ENCODE data around the gene DMRT3.

- TF ChIP-seq CTCF (IDR thresholded peaks at IDR 0.05 in 2 of 3, conservative IDR thresholded peaks at IDR 0.05 in 1 of 3; ENCODE audit: control insufficient read depth in 2 of 3, extremely low read depth in 1 of 3, insufficient read depth in 1 of 3, low read depth in 3 of 3, low read length in 3 of 3) (no peak), ZNF24 (IDR thresholded peaks at IDR 0.05) (no peak), TCF7 (IDR thresholded peaks at IDR 0.05; ENCODE audit: borderline replicate concordance) (no peak), RCOR1 (conservative IDR thresholded peaks at IDR 0.05; ENCODE audit: low read depth, low read length) (no peak), EZH2 (IDR thresholded peaks at IDR 0.05; ENCODE audit: borderline replicate concordance, control insufficient read depth, low read depth, low read length) (no peak), RFX5 (IDR thresholded peaks at IDR 0.05; ENCODE audit: low read depth, low read length) (no peak), CEBPB (IDR thresholded peaks at IDR 0.05; ENCODE audit: borderline replicate concordance in 1 of 2, low read depth in 2 of 2, low read length in 2 of 2) (no peak), EP300 (IDR thresholded peaks at IDR 0.05; ENCODE audit: borderline replicate concordance in 1 of 2, control insufficient read depth in 1 of 2, low read depth in 2 of 2, low read length in 2 of 2) (no peak), SIX5 (IDR thresholded peaks at IDR 0.05; ENCODE audit: low read depth, low read length, severe bottlenecking) (no peak)
- TF ChIP-seq, protein P1, sequence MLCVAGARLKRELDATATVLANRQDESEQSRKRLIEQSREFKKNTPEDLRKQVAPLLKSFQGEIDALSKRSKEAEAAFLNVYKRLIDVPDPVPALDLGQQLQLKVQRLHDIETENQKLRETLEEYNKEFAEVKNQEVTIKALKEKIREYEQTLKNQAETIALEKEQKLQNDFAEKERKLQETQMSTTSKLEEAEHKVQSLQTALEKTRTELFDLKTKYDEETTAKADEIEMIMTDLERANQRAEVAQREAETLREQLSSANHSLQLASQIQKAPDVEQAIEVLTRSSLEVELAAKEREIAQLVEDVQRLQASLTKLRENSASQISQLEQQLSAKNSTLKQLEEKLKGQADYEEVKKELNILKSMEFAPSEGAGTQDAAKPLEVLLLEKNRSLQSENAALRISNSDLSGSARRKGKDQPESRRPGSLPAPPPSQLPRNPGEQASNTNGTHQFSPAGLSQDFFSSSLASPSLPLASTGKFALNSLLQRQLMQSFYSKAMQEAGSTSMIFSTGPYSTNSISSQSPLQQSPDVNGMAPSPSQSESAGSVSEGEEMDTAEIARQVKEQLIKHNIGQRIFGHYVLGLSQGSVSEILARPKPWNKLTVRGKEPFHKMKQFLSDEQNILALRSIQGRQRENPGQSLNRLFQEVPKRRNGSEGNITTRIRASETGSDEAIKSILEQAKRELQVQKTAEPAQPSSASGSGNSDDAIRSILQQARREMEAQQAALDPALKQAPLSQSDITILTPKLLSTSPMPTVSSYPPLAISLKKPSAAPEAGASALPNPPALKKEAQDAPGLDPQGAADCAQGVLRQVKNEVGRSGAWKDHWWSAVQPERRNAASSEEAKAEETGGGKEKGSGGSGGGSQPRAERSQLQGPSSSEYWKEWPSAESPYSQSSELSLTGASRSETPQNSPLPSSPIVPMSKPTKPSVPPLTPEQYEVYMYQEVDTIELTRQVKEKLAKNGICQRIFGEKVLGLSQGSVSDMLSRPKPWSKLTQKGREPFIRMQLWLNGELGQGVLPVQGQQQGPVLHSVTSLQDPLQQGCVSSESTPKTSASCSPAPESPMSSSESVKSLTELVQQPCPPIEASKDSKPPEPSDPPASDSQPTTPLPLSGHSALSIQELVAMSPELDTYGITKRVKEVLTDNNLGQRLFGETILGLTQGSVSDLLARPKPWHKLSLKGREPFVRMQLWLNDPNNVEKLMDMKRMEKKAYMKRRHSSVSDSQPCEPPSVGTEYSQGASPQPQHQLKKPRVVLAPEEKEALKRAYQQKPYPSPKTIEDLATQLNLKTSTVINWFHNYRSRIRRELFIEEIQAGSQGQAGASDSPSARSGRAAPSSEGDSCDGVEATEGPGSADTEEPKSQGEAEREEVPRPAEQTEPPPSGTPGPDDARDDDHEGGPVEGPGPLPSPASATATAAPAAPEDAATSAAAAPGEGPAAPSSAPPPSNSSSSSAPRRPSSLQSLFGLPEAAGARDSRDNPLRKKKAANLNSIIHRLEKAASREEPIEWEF (IDR thresholded peaks at IDR 0.05; ENCODE audit: insufficient replicate concordance, low read depth, low read length), result no peak
Measured at GRCh38 chr9:952546-952945, 23.9 kb upstream of the DMRT3 start.

All from GM12878 (cell line).